ENCODE data around the gene LARP4B.
A peak's percentile ranks its signal among the peaks of the same experiment; 100 is the strongest.
"Not testable (repeated sequence)": the region's sequence is repeated elsewhere in the genome, so short reads cannot be mapped to it uniquely, and the experiment has no call there.

Gene LARP4B

DNA sequence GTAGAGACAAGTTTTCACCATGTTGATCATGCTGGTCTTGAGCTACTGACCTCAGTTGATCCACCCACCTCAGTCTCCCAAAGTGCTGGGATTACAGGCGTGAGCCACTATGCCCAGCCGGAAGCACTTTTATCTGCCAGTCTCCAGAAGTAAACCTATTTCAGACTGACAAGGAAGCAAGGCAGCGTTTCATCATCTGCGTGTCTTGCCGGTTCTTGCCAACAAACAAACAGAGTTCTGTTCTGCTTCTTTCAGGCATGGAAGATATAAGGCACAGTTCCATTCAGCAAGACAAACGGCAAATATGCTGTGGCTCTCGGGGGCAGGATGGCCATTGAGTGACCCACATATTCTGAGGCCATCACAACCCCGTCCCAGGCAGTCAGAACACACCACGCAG lies 15.5 kb upstream of the LARP4B start:
- Mint-ChIP-seq H3K36me3 (ENCODE audit: low read depth) (no peaks in the 10 kb centered on the region), H3K4me1 (ENCODE audit: low read depth) (peaks cover 21% of the 10 kb centered on the region), H3K27ac (no peak overlapping the region), H3K27me3 (no peaks in the 10 kb centered on the region), H3K4me3 (no peak overlapping the region), H3K9me3 (no peaks in the 10 kb centered on the region)
- DNase-seq = no peak

DNA sequence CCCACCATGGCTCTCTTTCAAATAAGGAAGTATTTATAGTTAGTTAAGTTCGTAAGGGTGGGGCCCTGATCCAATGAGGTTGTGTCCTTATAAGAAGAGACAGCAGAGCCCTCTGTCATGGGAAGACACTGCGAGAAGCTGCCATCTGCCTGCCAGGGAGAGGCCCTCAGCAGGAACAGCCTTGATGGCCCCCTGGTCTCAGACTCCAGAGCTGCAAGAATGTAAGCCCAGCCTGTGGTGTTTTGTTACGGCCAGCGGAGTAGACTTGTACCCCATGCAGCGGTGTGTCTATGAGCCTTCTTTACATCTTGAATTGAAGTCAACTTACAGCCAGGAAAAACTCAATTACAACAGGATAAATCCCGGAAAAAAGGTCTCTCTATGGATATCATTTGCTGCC lies 14.3 kb upstream of the LARP4B start:
- peaks cover 26% of the 10 kb centered on the region for H3K4me1 Mint-ChIP-seq (ENCODE audit: low read depth)
- no peak for DNase-seq
- H3K36me3 Mint-ChIP-seq (ENCODE audit: low read depth) = no peaks in the 10 kb centered on the region
- H3K4me3 Mint-ChIP-seq = no peak overlapping the region
- no peak overlapping the region for H3K27ac Mint-ChIP-seq
- no peaks in the 10 kb centered on the region for H3K27me3 Mint-ChIP-seq
- no peaks in the 10 kb centered on the region for H3K9me3 Mint-ChIP-seq

DNA sequence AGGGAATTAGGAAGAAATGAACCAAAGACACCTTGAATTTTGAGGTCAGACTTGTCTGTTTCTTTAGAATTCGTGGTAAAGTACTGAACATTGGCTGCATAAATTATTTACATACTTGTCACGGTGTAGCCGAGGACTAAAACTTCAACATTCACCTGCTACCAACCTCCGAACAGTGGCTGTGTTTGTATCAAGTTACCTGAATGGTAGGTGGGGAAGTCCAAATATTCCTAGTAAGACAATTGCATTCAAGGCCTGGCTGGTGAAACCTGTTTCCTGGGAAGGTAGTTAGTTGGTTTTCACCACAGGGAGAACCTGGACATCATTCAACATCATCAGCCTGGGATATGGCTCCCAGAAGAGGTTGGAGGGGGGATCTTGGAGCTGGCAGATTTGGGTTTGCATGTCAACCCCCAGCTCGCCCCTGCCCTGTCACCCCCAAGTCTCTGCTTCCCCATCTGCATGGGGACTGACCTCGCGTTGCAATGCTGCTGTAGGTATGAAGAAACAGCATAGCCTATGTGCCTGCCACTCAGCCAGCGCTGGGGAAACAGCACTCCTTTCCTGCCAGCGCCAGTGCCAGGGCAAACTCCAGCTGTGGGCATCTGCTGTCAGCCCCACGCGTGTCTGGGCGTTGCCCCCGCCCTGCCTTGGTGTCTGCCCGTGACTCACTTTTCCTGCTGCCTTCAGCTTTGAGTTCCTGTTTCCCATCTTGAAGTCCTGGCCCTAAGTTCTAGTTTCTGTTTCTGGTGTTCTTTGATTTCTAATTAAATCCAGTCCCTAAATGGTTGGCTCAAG lies 12.7 kb upstream of the LARP4B start:
- Mint-ChIP-seq H3K36me3 (ENCODE audit: low read depth) (no peaks in the 10 kb centered on the region), H3K9me3 (no peaks in the 10 kb centered on the region), H3K27me3 (no peaks in the 10 kb centered on the region), H3K4me3 (no peak overlapping the region), H3K4me1 (ENCODE audit: low read depth) (peaks cover 33% of the 10 kb centered on the region), H3K27ac (peak overlapping the region; percentile 35)
- DNase-seq = peak; percentile 42

DNA sequence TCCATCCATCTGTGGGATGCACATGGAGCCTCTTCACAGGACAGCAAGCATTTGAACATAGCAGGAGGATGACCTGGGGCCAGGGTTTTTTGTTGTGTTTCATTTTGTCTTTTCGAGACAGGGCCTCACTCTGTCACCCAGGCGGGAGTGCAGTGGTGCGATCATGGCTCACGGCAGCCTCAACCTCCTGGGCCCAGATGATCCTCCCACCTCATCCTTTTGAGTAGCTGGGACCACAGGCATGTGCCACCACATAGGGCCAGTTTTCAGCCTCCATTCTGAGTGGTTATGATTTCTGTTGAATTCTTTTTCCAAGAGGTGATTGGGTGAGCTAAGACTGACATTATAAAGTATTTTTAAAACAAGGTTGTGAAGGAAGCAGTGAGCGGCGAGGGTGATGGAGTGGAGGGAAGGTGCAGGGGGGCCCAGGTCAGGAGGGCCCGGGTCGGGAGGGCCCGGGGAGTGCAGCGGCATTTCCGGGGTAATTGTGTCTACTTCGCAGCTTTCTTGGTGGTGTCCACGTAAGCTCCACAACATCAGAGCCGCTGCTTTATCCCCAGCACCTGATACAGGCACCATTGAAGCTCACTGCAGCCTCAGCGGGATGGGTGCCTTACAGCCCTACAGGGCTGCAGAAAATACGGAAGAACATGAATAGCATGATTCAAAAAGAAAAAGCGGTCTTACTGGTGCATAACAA lies 12.0 kb upstream of the LARP4B start:
- no peak for DNase-seq
- no peaks in the 10 kb centered on the region for H3K27me3 Mint-ChIP-seq

DNA sequence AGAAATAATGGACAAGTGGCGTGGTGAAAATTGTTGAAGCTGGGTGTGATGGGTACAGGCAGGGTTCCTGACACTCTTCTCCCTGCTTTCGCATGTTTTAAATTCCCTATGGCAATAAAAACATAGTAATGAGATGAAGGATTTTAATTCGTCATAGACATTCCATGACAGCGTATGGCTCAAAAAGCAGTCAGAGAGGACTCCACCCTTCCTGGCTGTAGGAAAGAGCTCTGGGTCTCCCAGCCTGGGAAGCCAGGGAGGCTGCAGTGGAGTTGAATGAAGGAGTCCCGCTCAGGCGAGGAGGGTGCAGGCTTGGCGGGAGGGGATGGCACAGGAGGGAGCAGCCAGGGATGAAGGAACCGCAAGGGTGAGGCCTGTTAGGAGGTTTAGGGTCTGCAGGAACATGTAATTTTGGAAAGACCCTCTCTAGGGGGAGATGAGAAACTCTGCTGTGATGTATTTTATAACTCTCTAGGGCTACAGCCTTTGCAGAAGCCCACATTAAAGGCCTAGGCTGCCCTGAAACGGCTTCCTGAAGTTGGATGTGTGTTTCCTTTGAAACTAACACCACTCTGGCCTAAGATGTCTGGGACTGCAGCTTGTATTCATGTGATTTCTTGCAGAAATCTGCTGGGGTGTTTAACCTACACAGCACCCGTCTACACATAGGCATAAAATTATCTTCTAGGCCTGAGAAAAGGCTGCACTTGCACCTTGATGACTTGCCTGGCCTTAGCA lies 7.6 kb upstream of the LARP4B start:
- Mint-ChIP-seq H3K9me3 (no peaks in the 10 kb centered on the region), H3K27me3 (no peaks in the 10 kb centered on the region), H3K4me3 (no peak overlapping the region), H3K36me3 (ENCODE audit: low read depth) (no peaks in the 10 kb centered on the region), H3K27ac (peak overlapping the region; percentile 66), H3K4me1 (ENCODE audit: low read depth) (peaks cover 32% of the 10 kb centered on the region)
- no peak for DNase-seq

More for the DNA sequence above, 12.0 kb upstream of the LARP4B start:
- H3K9me3 Mint-ChIP-seq = no peaks in the 10 kb centered on the region
- no peak overlapping the region for H3K27ac Mint-ChIP-seq
- H3K36me3 Mint-ChIP-seq (ENCODE audit: low read depth) = no peaks in the 10 kb centered on the region
- no peak overlapping the region for H3K4me3 Mint-ChIP-seq
- H3K4me1 Mint-ChIP-seq (ENCODE audit: low read depth) = peaks cover 40% of the 10 kb centered on the region

DNA sequence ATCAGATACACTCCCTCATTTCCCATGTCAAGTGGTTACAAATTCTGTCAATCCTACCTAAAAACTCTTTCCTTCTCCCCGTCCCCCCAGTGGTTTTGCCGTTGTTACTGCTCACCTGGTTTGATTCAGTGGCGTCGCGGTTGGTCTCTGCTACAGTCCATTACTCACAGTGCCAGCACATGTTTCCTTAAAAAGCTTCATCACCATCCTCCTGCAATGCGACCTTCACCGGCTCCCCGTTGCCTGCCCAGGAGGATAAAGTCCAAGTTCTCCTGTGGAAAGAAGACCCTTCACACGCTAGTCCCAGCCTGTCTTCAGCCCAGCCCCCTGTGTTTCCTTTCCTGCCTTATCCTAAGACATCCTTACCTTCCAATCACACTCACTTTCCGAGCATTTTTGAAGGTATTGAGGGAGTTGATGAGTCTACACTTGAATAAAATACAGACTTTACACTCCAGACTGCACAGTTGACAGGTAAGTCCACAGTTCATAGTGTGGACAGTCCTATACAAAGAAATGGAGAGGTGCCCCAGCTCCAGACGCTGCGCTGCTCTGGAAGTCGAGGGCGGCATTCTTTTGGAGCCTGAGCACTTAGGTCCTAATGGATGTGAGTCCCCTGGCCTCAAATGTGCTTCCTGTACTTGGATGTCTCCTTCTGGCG lies 3.4 kb upstream of the LARP4B start:
- peaks cover 8% of the 10 kb centered on the region for H3K36me3 Mint-ChIP-seq (ENCODE audit: low read depth)
- no peaks in the 10 kb centered on the region for H3K27me3 Mint-ChIP-seq
- peak overlapping the region; percentile 8 for H3K27ac Mint-ChIP-seq
- H3K4me3 Mint-ChIP-seq = no peak overlapping the region
- no peak for DNase-seq
- peaks cover 22% of the 10 kb centered on the region for H3K4me1 Mint-ChIP-seq (ENCODE audit: low read depth)
- H3K9me3 Mint-ChIP-seq = no peaks in the 10 kb centered on the region

DNA sequence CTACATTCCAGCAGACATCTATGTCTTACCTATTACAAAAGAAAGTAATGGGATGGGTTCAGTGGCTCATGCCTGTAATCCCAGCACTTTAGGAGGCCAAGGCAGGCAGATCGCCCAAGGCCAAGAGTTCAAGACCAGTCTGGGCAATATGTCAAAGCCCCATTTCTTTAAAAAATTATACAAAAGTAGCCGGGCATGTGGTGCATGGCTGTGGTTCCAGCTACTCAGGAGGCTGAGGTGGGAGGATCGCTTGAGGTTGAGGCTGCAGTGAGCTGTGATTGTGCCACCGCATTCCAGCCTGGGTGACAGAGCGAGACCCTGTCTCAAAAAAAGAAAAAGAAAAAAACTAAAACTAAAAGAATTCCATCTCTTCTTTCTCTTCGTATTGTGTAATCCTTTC lies 2.7 kb upstream of the LARP4B start:
- not testable (repeated sequence) for H3K4me3 Mint-ChIP-seq, DNase-seq, H3K27ac Mint-ChIP-seq, H3K27me3 Mint-ChIP-seq, H3K9me3 Mint-ChIP-seq
- peaks cover 15% of the 10 kb centered on the region for H3K36me3 Mint-ChIP-seq (ENCODE audit: low read depth)
- H3K4me1 Mint-ChIP-seq (ENCODE audit: low read depth) = peaks cover 23% of the 10 kb centered on the region

DNA sequence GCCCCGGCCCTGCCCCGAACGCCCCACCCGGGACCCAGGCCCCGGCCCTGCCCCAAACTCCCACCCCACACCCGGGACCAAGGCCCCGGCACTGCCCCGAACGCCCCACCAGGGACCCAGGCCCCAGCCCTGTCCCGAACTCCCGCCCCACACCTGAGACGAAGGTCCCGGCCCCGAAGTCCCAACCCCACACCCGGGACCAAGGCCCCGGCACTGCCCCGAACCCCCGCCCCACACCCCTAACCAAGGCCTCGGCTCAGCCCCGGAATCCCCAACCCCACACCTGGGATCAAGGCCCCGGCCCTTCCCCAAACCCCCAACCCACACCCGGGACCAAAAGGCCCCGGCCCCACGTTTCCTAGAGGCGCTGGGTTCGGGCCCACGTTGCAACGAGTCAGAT lies 1.1 kb upstream of the LARP4B start:
- peak overlapping the region; percentile 74 for H3K4me3 Mint-ChIP-seq
- peak overlapping the region; percentile 91 for H3K27ac Mint-ChIP-seq
- DNase-seq = no peak
- H3K36me3 Mint-ChIP-seq (ENCODE audit: low read depth) = peaks cover 28% of the 10 kb centered on the region
- no peaks in the 10 kb centered on the region for H3K9me3 Mint-ChIP-seq
- no peaks in the 10 kb centered on the region for H3K27me3 Mint-ChIP-seq
- H3K4me1 Mint-ChIP-seq (ENCODE audit: low read depth) = peaks cover 30% of the 10 kb centered on the region

DNA sequence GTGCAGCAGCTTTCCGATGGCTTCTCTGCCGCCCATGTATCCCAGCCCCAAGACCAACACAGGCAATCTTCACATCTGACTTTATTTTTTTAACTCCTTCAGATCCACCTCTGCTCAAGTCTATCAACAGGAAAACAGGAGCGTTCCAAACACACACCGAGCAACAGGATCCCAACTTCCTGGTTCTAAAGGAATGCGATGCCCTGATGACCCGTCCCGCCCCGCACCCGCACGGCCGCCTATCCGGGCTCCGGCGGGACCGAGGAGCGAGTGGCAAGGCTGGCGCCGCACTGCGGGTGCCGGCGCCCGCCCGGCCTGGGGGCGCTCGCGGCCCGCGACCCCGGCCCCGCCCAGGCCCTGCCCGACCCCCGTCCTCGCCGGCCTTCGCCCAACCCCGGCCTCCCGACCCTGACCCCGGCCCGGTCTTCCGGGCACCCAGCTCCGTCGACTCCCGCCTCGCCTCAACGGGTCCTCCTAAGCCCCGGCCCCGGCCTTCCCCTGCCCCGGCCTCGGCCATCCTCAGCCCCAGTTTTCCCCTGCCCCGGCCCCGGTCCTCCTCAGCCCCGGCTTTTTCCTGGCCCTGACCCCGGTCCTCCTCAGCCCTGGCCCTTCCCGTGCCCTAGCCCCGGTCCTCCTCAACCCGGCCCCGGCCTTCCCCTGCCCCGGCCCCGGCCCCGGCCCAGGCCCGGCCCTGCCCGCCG lies 730 bp downstream of the LARP4B start:
- Mint-ChIP-seq H3K9me3 (no peaks in the 10 kb centered on the region), H3K27me3 (no peaks in the 10 kb centered on the region), H3K36me3 (ENCODE audit: low read depth) (peaks cover 46% of the 10 kb centered on the region), H3K4me1 (ENCODE audit: low read depth) (peaks cover 46% of the 10 kb centered on the region), H3K27ac (peak overlapping the region; percentile 92), H3K4me3 (peak overlapping the region; percentile 87)
- peak; percentile 55 for DNase-seq

DNA sequence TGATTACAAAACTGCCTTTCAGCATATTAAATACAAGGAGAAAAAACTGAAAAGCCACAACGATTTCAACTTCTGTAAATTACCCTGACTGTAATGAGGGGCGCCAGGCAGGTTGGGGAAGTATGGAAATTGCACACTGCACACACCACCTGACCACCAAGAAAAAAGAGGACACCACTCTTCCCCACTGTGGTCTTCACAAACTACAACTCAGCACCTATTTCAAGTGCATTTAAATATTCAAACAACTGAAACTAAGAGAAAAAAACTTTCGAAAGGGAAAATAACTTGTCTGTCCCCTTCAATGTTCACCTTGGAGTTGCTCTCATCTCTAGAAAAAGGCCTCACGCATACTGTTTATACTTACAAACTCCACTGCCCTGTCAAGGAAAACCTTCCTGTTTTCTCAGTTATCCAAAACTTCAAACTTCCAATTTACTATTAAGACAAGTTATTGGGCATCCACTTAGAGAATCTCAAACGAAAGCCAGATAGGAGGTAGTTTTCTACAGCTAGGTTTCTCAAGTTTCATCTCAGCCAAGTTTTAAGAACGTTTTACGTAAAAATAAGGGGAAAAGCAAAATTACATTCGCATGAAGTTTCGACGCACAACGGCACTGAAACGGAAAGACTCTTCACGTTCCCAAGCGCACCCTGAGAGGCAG lies 1.4 kb downstream of the LARP4B start:
- H3K4me1 Mint-ChIP-seq (ENCODE audit: low read depth) = peaks cover 49% of the 10 kb centered on the region
- peak overlapping the region; percentile 87 for H3K4me3 Mint-ChIP-seq
- DNase-seq = no peak
- H3K27ac Mint-ChIP-seq = peak overlapping the region; percentile 91
- H3K36me3 Mint-ChIP-seq (ENCODE audit: low read depth) = peaks cover 51% of the 10 kb centered on the region
- no peaks in the 10 kb centered on the region for H3K27me3 Mint-ChIP-seq
- H3K9me3 Mint-ChIP-seq = no peaks in the 10 kb centered on the region

DNA sequence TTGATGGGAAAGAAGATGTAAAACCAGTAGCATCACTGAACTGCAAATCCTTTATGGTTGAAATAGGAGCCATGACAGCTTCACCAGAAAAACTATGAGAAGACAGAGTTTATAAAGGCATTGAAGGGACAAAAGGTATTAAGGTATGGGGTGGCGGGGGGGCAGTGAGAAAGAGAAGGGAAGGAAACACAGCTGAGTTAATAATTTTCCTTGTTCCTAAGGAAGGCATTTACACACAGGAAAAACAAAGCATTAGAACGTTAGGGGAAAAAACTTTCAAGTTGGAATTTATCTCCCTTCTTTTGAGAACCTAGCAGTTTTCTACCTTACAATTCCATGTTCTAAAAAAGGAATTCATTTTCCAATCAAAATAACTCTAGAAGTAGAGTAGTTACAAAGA lies 4.4 kb downstream of the LARP4B start:
- Mint-ChIP-seq H3K4me3 (no peak overlapping the region), H3K4me1 (ENCODE audit: low read depth) (peaks cover 64% of the 10 kb centered on the region), H3K36me3 (ENCODE audit: low read depth) (peaks cover 74% of the 10 kb centered on the region), H3K9me3 (no peaks in the 10 kb centered on the region), H3K27ac (peak overlapping the region; percentile 66), H3K27me3 (no peaks in the 10 kb centered on the region)
- DNase-seq = no peak

DNA sequence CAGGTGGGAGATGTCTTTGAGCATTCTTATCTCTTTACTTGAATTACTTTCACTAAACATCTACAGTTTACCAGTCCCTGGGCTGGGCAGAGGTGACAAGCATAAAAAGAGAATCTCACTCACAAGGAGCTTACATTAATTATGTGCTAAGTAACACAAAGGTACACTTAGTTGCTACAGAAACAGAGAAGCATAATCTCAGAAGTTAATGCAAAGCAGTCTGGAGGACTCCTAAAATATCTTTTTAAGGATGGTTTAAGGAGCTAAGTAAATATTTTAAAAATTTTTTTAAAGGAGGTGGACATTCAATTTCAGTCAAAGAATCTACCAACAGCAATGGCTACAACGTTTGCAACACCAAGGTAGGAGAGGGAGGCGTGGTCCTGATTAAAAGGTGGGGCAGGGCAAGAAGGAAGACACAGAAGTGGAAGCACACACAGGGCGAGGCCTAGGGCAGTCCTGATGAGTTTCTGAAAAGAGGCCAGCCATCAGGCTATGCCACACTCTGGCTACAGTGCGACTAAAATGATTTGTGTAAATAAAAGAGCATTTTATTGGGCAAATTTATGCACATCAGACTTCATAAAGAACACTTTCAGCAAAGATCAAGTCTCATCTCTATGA lies 5.3 kb downstream of the LARP4B start:
- Mint-ChIP-seq H3K4me1 (ENCODE audit: low read depth) (peaks cover 73% of the 10 kb centered on the region), H3K4me3 (peak overlapping the region; percentile 12), H3K9me3 (no peaks in the 10 kb centered on the region), H3K36me3 (ENCODE audit: low read depth) (peaks cover 84% of the 10 kb centered on the region), H3K27ac (peak overlapping the region; percentile 52), H3K27me3 (no peaks in the 10 kb centered on the region)
- DNase-seq = no peak

DNA sequence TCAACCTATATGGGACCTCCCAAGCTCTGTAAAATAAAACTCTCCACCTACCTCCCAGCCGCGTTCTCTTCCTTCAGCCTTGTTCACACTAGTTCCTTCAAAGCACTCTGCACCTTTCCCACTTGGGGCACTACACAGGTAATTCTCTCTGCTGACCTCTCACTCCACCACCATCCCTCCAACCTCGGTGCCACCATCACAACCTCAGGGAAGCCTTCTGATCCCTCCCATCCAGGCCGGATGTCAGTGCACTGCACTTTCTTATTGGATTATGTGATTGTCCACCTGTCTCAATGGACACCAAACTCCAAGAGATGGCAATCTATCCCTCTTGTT lies 7.0 kb downstream of the LARP4B start:
- Mint-ChIP-seq H3K36me3 (ENCODE audit: low read depth) (peaks cover 83% of the 10 kb centered on the region), H3K4me1 (ENCODE audit: low read depth) (peaks cover 70% of the 10 kb centered on the region), H3K4me3 (no peak overlapping the region), H3K27me3 (no peaks in the 10 kb centered on the region), H3K27ac (peak overlapping the region; percentile 37), H3K9me3 (no peaks in the 10 kb centered on the region)
- DNase-seq = no peak

Measured in activated T-cell treated with anti-CD3 and anti-CD28 coated beads, Interleukin-2, amount 50 U/mL, for 24 hours (primary cell).